ENCODE results near the gene OR8G1. TPM values are rescaled to one million over a fixed set of nuclear protein-coding genes. Genes with fewer than 3 reads are reported as not detected.

The OR8G1 gene
- total RNA-seq, 1 donor from 2014 or later = not detected

DNA sequence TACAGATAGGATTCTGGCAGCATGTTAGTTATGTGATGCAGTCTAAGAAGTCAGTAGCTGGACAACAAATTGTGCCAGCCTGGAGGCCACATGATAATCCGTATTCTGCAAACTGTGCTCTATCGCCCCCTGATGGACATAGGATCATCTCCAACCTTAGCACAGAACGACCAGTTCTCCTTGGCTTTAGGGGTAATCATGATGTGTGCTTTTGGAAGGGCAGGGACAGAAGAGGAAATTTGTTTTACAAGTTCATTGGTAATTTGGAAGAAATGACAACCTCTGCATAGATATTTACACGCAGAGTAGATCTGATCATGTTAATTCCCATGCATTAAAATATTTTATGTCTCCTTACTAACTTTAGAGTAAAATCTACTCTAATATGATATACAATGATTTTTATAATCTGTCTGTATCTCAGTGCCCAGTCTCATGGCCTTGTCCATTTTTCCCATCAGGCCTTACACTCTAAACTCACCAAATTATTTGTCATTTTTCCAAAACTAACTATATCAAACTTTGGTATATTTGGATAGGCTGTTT, 45.6 kb upstream of the OR8G1 start:
- TF ChIP-seq, protein P1, sequence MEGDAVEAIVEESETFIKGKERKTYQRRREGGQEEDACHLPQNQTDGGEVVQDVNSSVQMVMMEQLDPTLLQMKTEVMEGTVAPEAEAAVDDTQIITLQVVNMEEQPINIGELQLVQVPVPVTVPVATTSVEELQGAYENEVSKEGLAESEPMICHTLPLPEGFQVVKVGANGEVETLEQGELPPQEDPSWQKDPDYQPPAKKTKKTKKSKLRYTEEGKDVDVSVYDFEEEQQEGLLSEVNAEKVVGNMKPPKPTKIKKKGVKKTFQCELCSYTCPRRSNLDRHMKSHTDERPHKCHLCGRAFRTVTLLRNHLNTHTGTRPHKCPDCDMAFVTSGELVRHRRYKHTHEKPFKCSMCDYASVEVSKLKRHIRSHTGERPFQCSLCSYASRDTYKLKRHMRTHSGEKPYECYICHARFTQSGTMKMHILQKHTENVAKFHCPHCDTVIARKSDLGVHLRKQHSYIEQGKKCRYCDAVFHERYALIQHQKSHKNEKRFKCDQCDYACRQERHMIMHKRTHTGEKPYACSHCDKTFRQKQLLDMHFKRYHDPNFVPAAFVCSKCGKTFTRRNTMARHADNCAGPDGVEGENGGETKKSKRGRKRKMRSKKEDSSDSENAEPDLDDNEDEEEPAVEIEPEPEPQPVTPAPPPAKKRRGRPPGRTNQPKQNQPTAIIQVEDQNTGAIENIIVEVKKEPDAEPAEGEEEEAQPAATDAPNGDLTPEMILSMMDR (IDR thresholded peaks at IDR 0.05) = peak; percentile 76
- TF ChIP-seq EZH2 (IDR thresholded peaks at IDR 0.05) = no peak
- Histone ChIP-seq H3F3A (ENCODE audit: low read depth) (peaks cover 16% of the 10 kb centered on the region), H3K36me3 (no peaks in the 10 kb centered on the region), H2AFZ (replicated peaks) (peak overlapping the region; percentile 51), H3K79me2 (ENCODE audit: low read depth) (no peaks in the 10 kb centered on the region), H3K4me3 (no peak overlapping the region), H3K27ac (no peak overlapping the region), H3K27me3 (no peaks in the 10 kb centered on the region), H4K20me1 (ENCODE audit: low read depth) (no peaks in the 10 kb centered on the region), H3K4me1 (peaks cover 29% of the 10 kb centered on the region), H3K4me2 (no peak overlapping the region), H3K9me3 (ENCODE audit: low read depth) (no peaks in the 10 kb centered on the region), H3K9ac (no peak overlapping the region)
- no peaks in the 10 kb centered on the region for H3K36me3 Mint-ChIP-seq
- H3K9me3 Mint-ChIP-seq = peaks cover 8% of the 10 kb centered on the region
- DNase-seq (ENCODE audit: low spot score) = peak; percentile 72
- H3K27me3 Mint-ChIP-seq (ENCODE audit: insufficient read depth, low read depth) = no peaks in the 10 kb centered on the region
- H3K27ac Mint-ChIP-seq = no peak overlapping the region
- no peak overlapping the region for H3K4me3 Mint-ChIP-seq
- peaks cover 8% of the 10 kb centered on the region for H3K4me1 Mint-ChIP-seq

- Histone ChIP-seq H3K4me3 (no peak overlapping the region), H3K4me1 (peaks cover 16% of the 10 kb centered on the region), H3K27ac (no peak overlapping the region), H3K79me2 (ENCODE audit: low read depth) (no peaks in the 10 kb centered on the region), H3K36me3 (no peaks in the 10 kb centered on the region), H4K20me1 (ENCODE audit: low read depth) (no peaks in the 10 kb centered on the region), H3K27me3 (no peaks in the 10 kb centered on the region), H3K9me3 (ENCODE audit: low read depth) (no peaks in the 10 kb centered on the region), H2AFZ (replicated peaks) (no peak overlapping the region), H3F3A (ENCODE audit: low read depth) (peaks cover 4% of the 10 kb centered on the region), H3K9ac (no peak overlapping the region), H3K4me2 (no peak overlapping the region)
- peaks cover 2% of the 10 kb centered on the region for H3K4me1 Mint-ChIP-seq
- no peak overlapping the region for H3K4me3 Mint-ChIP-seq
- no peak overlapping the region for H3K27ac Mint-ChIP-seq
- no peak for DNase-seq (ENCODE audit: low spot score)
- TF ChIP-seq, protein P1 (IDR thresholded peaks at IDR 0.05) = no peak
- TF ChIP-seq EZH2phosphoT487 (IDR thresholded peaks at IDR 0.05) (no peak), EZH2 (IDR thresholded peaks at IDR 0.05) (no peak)
- no peaks in the 10 kb centered on the region for H3K27me3 Mint-ChIP-seq (ENCODE audit: insufficient read depth, low read depth)
- no peaks in the 10 kb centered on the region for H3K36me3 Mint-ChIP-seq
- peaks cover 8% of the 10 kb centered on the region for H3K9me3 Mint-ChIP-seq
Observed at GRCh38 chr11:124197999-124198398, 42.9 kb upstream of the OR8G1 start.

DNA sequence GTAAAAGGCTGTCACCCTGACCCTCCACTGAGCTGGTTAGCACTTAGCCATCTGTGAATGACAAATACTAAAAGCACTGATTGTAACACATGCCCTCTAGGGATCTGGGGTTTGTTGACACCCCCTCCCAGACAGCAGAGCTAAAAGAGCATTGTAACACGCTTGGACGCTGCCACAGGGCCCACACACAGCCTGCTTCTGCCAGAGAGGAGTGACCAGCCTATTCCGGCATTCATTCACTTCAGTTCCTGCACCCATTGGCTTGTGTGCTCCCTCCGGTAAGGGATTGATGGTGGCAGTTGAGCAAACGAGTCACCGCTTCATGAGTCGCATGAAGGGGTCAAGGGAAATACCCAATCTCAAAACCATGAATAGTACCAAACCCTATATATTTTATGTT, 42.0 kb upstream of the OR8G1 start:
- no peaks in the 10 kb centered on the region for H3K36me3 Mint-ChIP-seq
- H3K79me2 ChIP-seq (ENCODE audit: low read depth) = no peaks in the 10 kb centered on the region
- no peak overlapping the region for H3K27ac ChIP-seq
- H3K27me3 ChIP-seq = no peaks in the 10 kb centered on the region
- H3K27ac Mint-ChIP-seq = no peak overlapping the region
- peaks cover 8% of the 10 kb centered on the region for H3K9me3 Mint-ChIP-seq
- TF ChIP-seq EZH2phosphoT487 (IDR thresholded peaks at IDR 0.05) (no peak), EZH2 (IDR thresholded peaks at IDR 0.05) (no peak)
- TF ChIP-seq, protein P1 (IDR thresholded peaks at IDR 0.05) = no peak
- H3K4me1 Mint-ChIP-seq = peaks cover 2% of the 10 kb centered on the region
- no peak overlapping the region for H3K9ac ChIP-seq
- no peak overlapping the region for H3K4me3 ChIP-seq
- no peak overlapping the region for H2AFZ ChIP-seq (replicated peaks)
- H3K36me3 ChIP-seq = no peaks in the 10 kb centered on the region
- H3K4me1 ChIP-seq = peaks cover 7% of the 10 kb centered on the region
- no peak overlapping the region for H3K4me3 Mint-ChIP-seq
- H4K20me1 ChIP-seq (ENCODE audit: low read depth) = no peaks in the 10 kb centered on the region
- no peak overlapping the region for H3K4me2 ChIP-seq
- no peak for DNase-seq (ENCODE audit: low spot score)
- H3K27me3 Mint-ChIP-seq (ENCODE audit: insufficient read depth, low read depth) = no peaks in the 10 kb centered on the region
- no peaks in the 10 kb centered on the region for H3K9me3 ChIP-seq (ENCODE audit: low read depth)
- H3F3A ChIP-seq (ENCODE audit: low read depth) = no peaks in the 10 kb centered on the region

Measured in neural progenitor cell (in vitro differentiated cells).